B cell (primary cell): Measurements from ENCODE around the gene SLC35E1.

ENCODE experiments used
- CTCF ChIP-seq: fragments of 200-600 bp; IDR thresholded peaks from one replicate; pipeline ENCODE4 v1.8.0; 2022; ENCODE audit warnings: antibody characterized with exemption, mild to moderate bottlenecking
- EZH2 ChIP-seq: IDR thresholded peaks from 2 replicates; pipeline ENCODE4 v1.6.1; 2012; ENCODE audit warnings: borderline replicate concordance, low read depth, mild to moderate bottlenecking, moderate library complexity, low read length; ENCODE audit not compliant: insufficient read depth, poor library complexity, severe bottlenecking

DNA sequence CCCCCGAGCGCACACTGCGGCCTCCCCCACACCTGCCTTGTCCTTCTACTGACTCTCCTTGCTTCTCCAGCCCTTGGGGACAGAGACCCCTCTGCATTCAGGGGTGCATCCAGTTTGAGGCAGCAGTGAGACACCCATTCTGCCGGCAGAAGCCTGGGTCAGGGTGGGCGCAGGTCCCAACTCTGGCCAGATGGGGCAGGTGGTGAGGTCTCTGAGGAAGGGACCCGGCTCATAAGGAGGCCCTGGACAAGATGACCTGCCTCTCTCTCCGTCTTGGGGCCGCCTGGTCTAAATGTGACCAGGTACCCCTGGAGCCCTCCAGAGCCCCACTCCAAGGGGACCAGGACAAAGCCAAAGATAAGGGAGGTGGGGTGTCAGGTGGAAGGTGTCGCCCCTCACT, 36.1 kb downstream of the SLC35E1 start:
- no peak for TF ChIP-seq CTCF
- no peak for TF ChIP-seq EZH2
